Natural killer cell (primary cell): ENCODE measurements around the gene BRSK1. TPM values are rescaled to one million over a fixed set of nuclear protein-coding genes. Genes with fewer than 3 reads are reported as not detected.

Experiments
- ATAC-seq, 3 donors: fragments of 150-1000 bp in 2 of 3; fragments of 200-7000 bp in 1 of 3; cut with Tn5 transposase; 1 replicate in 1 of 3; 2 replicates in 2 of 3; pipeline ENCODE4 v1.10.0; 2021; ENCODE audit warnings: mild to moderate bottlenecking in 2 of 3, moderate library complexity in 2 of 3
- DNase-seq, 2 donors: peaks; one replicate each; pipeline versions ENCODE4 v3.0.0 to v3.0.0-alpha.2; 2013 to 2021; ENCODE audit warnings: mixed read lengths in 1 of 2
- H3K27ac ChIP-seq: one replicate; pipeline ENCODE4 v1.5.1; 2013; ENCODE audit warnings: mild to moderate bottlenecking, low read length
- H3K27me3 ChIP-seq: one replicate; pipeline ENCODE4 v1.6.1; 2013; ENCODE audit warnings: low read length; ENCODE audit not compliant: control insufficient read depth, insufficient read depth
- H3K36me3 ChIP-seq: one replicate; pipeline ENCODE4 v1.6.1; 2013; ENCODE audit warnings: low read length; ENCODE audit not compliant: control insufficient read depth, insufficient read depth
- H3K4me1 ChIP-seq: one replicate; pipeline ENCODE4 v1.6.1; 2013; ENCODE audit warnings: low read length; ENCODE audit not compliant: control insufficient read depth, insufficient read depth
- H3K4me3 ChIP-seq: one replicate; pipeline ENCODE4 v1.5.1; 2013; ENCODE audit warnings: low read length
- H3K9me3 ChIP-seq: one replicate; pipeline ENCODE4 v1.6.1; 2013; ENCODE audit warnings: low read length; ENCODE audit not compliant: control insufficient read depth, insufficient read depth
- H3K27ac Mint-ChIP-seq, 2 donors: one replicate each; pipeline ENCODE4 v1.8.0; 2022; ENCODE audit warnings: mild to moderate bottlenecking in 2 of 2, mixed read lengths in 2 of 2, moderate library complexity in 1 of 2
- H3K27me3 Mint-ChIP-seq, 2 donors: one replicate each; pipeline ENCODE4 v1.8.0; 2022; ENCODE audit warnings: low read depth in 2 of 2, mixed read lengths in 2 of 2
- H3K36me3 Mint-ChIP-seq: one replicate; pipeline ENCODE4 v1.8.0; 2022; ENCODE audit warnings: mixed read lengths
- H3K4me1 Mint-ChIP-seq, 2 donors: one replicate each; pipeline ENCODE4 v1.8.0; 2022; ENCODE audit warnings: mixed read lengths in 2 of 2
- H3K4me3 Mint-ChIP-seq: one replicate; pipeline ENCODE4 v1.8.0; 2022; ENCODE audit warnings: mild to moderate bottlenecking, moderate library complexity, mixed read lengths
- H3K9me3 Mint-ChIP-seq, 2 donors: one replicate each; pipeline ENCODE4 v1.8.0; 2022; ENCODE audit warnings: mixed read lengths in 2 of 2
- WGBS: methylation state at CpG from one replicate; pipeline ENCODE4 v1.1.7; 2013; ENCODE audit warnings: missing lambda C conversion rate; ENCODE audit not compliant: insufficient coverage; 5-methylcytosine and 5-hydroxymethylcytosine counted together
- intact Hi-C: fragments of 100-400 bp; cut with micrococcal nuclease; formaldehyde crosslinking; loops from one replicate; pipeline ENCODE4 v1.14.2; 2022
- total RNA-seq, 4 donors: library from RNA; stranded (reverse); fragments of 120-200 nt in 1 of 4; gene quantifications; one replicate each; pipeline versions ENCODE4 v1.2.3 to v1.2.4, GENCODE V29; 2013 to 2022
- TF ChIP-seq, protein P1 (sequence below): fragments of 200-600 bp; IDR thresholded peaks from one replicate; pipeline ENCODE4 v1.8.0; 2022; ENCODE audit warnings: antibody characterized with exemption

Gene BRSK1
- total RNA-seq, 3 donors from 2014 or later (not counting 1 experiment from before 2014, with no cell fraction given): 6.0 to 9.8 (median 6.5) TPM

DNA sequence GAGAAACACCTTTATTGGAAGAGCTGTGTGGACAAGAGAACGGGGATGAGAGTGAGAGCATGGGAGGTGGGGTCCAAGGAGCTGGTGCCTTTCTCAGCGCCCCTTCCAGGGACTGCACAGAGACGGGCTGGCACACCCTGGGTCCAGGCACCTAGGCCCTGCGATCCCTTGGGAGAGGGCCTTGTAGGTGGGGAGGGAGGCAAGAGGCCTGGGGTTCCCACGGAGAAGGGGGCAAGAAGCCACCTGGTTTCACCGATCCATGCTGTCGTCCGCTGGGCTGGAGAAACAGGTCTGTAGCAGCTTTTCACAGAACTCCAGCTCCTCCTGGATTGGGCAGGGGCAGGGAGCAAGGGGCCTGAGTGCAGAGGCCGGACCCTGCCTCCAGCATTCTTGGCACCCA, 21.4 kb upstream of the BRSK1 start:
- H3K36me3 ChIP-seq: no peaks in the 10 kb centered on the region
- no peaks in the 10 kb centered on the region for H3K36me3 Mint-ChIP-seq
- intact Hi-C loops: no loop called here
- no peaks in the 10 kb centered on the region for H3K27me3 ChIP-seq
- TF ChIP-seq, protein P1, sequence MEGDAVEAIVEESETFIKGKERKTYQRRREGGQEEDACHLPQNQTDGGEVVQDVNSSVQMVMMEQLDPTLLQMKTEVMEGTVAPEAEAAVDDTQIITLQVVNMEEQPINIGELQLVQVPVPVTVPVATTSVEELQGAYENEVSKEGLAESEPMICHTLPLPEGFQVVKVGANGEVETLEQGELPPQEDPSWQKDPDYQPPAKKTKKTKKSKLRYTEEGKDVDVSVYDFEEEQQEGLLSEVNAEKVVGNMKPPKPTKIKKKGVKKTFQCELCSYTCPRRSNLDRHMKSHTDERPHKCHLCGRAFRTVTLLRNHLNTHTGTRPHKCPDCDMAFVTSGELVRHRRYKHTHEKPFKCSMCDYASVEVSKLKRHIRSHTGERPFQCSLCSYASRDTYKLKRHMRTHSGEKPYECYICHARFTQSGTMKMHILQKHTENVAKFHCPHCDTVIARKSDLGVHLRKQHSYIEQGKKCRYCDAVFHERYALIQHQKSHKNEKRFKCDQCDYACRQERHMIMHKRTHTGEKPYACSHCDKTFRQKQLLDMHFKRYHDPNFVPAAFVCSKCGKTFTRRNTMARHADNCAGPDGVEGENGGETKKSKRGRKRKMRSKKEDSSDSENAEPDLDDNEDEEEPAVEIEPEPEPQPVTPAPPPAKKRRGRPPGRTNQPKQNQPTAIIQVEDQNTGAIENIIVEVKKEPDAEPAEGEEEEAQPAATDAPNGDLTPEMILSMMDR: no peak
- DNase-seq (no peak), ATAC-seq (no peak)
- peaks cover 21% of the 10 kb centered on the region for H3K4me1 ChIP-seq
- H3K4me3 Mint-ChIP-seq: no peak overlapping the region
- no peak overlapping the region for H3K27ac ChIP-seq
- H3K27me3 Mint-ChIP-seq: no peaks in the 10 kb centered on the region
- H3K9me3 Mint-ChIP-seq: peaks cover 5% of the 10 kb centered on the region in 2 donors
- no peak overlapping the region for H3K27ac Mint-ChIP-seq
- H3K4me1 Mint-ChIP-seq: peaks cover 17 to 28% of the 10 kb centered on the region in 2 donors
- H3K9me3 ChIP-seq: no peaks in the 10 kb centered on the region
- whole genome bisulfite sequencing: 97% methylated on average over 9 of the region's 9 CpGs
- no peak overlapping the region for H3K4me3 ChIP-seq

DNA sequence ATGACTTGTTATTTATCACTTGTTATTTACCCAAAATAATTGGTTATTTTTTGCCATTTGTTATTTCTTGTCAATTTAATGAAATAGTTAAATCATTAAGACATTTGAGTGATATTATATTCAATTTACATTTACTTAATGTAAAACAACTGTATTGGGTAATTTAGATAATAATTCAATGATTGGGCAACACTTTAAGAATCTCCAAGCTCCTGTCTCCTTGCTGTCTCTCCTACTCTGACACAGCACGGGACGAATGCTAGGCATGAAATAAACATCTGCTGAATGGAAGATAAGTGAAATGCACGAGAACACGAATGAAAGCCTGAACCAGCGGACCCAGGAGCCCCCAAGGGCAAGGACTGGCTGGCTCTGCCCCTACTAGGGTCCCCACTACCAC, 19.3 kb upstream of the BRSK1 start:
- Mint-ChIP-seq H3K9me3 (peaks cover 5% of the 10 kb centered on the region in 2 donors), H3K4me3 (no peak overlapping the region), H3K27ac (no peak overlapping the region), H3K27me3 (no peaks in the 10 kb centered on the region), H3K36me3 (no peaks in the 10 kb centered on the region), H3K4me1 (peaks cover 3 to 11% of the 10 kb centered on the region in 2 donors)
- 98% methylated on average over 5 of the region's 5 CpGs for WGBS
- H3K36me3 ChIP-seq: no peaks in the 10 kb centered on the region
- H3K27ac ChIP-seq: no peak overlapping the region
- H3K9me3 ChIP-seq: no peaks in the 10 kb centered on the region
- TF ChIP-seq, protein P1: no peak
- peaks cover 8% of the 10 kb centered on the region for H3K4me1 ChIP-seq
- intact Hi-C loops: no loop called here
- no peak overlapping the region for H3K4me3 ChIP-seq
- DNase-seq: no peak
- H3K27me3 ChIP-seq: no peaks in the 10 kb centered on the region
- no peak for ATAC-seq

DNA sequence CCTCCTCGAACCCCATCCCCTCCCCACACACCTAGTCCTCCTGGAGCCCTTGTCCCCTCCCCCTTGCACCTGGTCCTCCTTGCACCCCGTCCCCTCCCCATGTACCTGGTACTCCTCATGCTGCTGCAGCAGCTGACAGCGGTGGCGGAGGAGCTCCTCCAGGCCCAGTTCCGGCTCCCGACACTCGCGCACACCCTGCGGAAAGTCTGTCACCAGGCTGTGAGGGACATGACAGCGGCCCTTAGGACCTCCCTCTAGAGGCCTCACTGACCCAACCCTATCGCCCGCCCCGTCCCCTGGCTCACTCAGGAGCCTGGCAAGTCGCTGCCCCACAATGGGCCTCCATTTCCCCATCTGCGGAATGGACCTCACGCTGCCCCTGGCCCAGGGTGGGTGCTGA, 18.6 kb upstream of the BRSK1 start:
- Histone ChIP-seq H3K4me3 (no peak overlapping the region), H3K27me3 (no peaks in the 10 kb centered on the region), H3K27ac (no peak overlapping the region), H3K9me3 (no peaks in the 10 kb centered on the region), H3K36me3 (no peaks in the 10 kb centered on the region), H3K4me1 (peaks cover 1% of the 10 kb centered on the region)
- Mint-ChIP-seq H3K36me3 (no peaks in the 10 kb centered on the region), H3K4me3 (no peak overlapping the region), H3K9me3 (peaks cover 5% of the 10 kb centered on the region in 2 donors), H3K27me3 (no peaks in the 10 kb centered on the region), H3K4me1 (peaks cover 0 to 9% of the 10 kb centered on the region in 2 donors), H3K27ac (no peak overlapping the region)
- WGBS: 97% methylated on average over 16 of the region's 16 CpGs
- ATAC-seq (no peak), DNase-seq (no peak)
- intact Hi-C loops: no loop called here
- TF ChIP-seq, protein P1: no peak

DNA sequence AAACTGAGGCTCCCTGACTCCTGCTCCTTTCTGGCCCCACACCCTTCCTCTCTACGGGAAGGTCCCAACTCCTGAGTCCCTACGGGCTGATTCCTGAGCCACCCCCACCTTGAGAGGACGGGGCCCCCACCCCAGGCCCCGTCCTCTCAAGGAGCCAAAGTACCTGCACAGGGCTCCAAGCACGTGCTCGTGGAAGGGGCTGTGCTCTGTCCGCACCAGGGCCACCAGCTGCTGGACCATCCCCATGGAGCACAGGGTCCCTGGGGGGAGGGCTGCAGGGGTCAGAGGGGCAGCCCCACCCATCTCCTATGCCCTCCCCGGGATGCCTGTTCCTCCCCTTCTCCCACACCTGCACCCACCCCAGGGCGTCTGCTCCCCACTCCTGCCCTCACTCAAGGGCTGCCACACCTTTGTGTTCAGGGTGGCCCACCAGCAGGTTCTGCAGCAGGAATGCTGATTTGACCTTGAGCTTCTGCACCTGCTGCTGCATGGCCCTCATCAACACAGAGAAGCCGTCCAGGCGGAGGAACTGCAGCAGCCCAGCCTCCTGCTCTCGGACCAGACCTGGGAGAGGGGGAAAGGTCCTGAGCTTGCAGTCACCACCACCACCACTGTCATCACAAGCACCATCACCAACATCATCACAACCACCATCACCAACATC, 17.9 kb upstream of the BRSK1 start:
- H3K4me1 Mint-ChIP-seq: peaks cover 0 to 9% of the 10 kb centered on the region in 2 donors
- no peaks in the 10 kb centered on the region for H3K36me3 Mint-ChIP-seq
- intact Hi-C loops: no loop called here
- Histone ChIP-seq H3K9me3 (no peaks in the 10 kb centered on the region), H3K36me3 (no peaks in the 10 kb centered on the region), H3K27me3 (no peaks in the 10 kb centered on the region), H3K4me1 (no peaks in the 10 kb centered on the region), H3K4me3 (no peak overlapping the region), H3K27ac (peak overlapping the region; percentile 8)
- H3K27ac Mint-ChIP-seq: peak overlapping the region; percentile 29 to 77
- no peak overlapping the region for H3K4me3 Mint-ChIP-seq
- 97% methylated on average over 12 of the region's 12 CpGs for WGBS
- no peaks in the 10 kb centered on the region for H3K27me3 Mint-ChIP-seq
- peak in 2 of 3 donors; percentile 47 to 50 for ATAC-seq
- TF ChIP-seq, protein P1: no peak
- DNase-seq: no peak
- H3K9me3 Mint-ChIP-seq: peaks cover 5% of the 10 kb centered on the region in 2 donors
